CD4-positive, alpha-beta memory T cell (primary cell): ENCODE data around the gene DDX49. TPM values are rescaled to one million over a fixed set of nuclear protein-coding genes. Genes with fewer than 3 reads are reported as not detected.

Source experiments
- CTCF ChIA-PET: fragments of 350-600 bp; sonication (Branson Sonifier 250); formaldehyde crosslinking; loops from one replicate; lab custom pipeline; 2021; ENCODE audit warnings: inconsistent platforms; ENCODE audit not compliant: partially characterized antibody; lab: Charles Lee
- POLR2A ChIA-PET: fragments of 350-600 bp; sonication (Branson Sonifier 250); formaldehyde crosslinking; loops from one replicate; lab custom pipeline; 2021; ENCODE audit not compliant: partially characterized antibody; lab: Charles Lee
- DNase-seq, 5 donors: peaks; one replicate each; pipeline versions ENCODE4 v3.0.0 to v3.0.0-alpha.2; 2020 to 2022; ENCODE audit warnings: mixed read lengths in 1 of 5
- H3K27ac ChIP-seq: one replicate; pipeline ENCODE4 v1.7.0; 2013; ENCODE audit warnings: low read depth, low read length
- H3K27me3 ChIP-seq: 2 replicates; pipeline ENCODE4 v1.7.0; 2013; ENCODE audit warnings: mild to moderate bottlenecking, low read length, moderate library complexity; ENCODE audit not compliant: insufficient read depth
- H3K36me3 ChIP-seq: 2 replicates; pipeline ENCODE4 v1.7.0; 2013; ENCODE audit warnings: mild to moderate bottlenecking, low read length, moderate library complexity; ENCODE audit not compliant: insufficient read depth
- H3K4me1 ChIP-seq: 2 replicates; pipeline ENCODE4 v1.7.0; 2013; ENCODE audit warnings: mild to moderate bottlenecking, low read length, moderate library complexity; ENCODE audit not compliant: insufficient read depth
- H3K4me3 ChIP-seq, 2 donors: one replicate each; pipeline ENCODE4 v1.7.0; 2013; ENCODE audit warnings: low read length in 2 of 2, mild to moderate bottlenecking in 1 of 2
- H3K9me3 ChIP-seq, 2 donors: one replicate each; pipeline ENCODE4 v1.7.0; 2013; ENCODE audit warnings: low read length in 2 of 2, control low read depth in 1 of 2; ENCODE audit not compliant: control insufficient read depth in 1 of 2
- H3K27ac Mint-ChIP-seq, 7 donors: one replicate each; pipeline ENCODE4 v1.8.0; 2020 to 2021; ENCODE audit warnings: mixed read lengths in 7 of 7, mild to moderate bottlenecking in 6 of 7, inconsistent platforms in 3 of 7, moderate library complexity in 3 of 7
- H3K27me3 Mint-ChIP-seq, 2 donors: one replicate each; pipeline ENCODE4 v1.8.0; 2020 to 2021; ENCODE audit warnings: mixed read lengths in 2 of 2
- H3K36me3 Mint-ChIP-seq, 2 donors: one replicate each; pipeline ENCODE4 v1.8.0; 2020 to 2021; ENCODE audit warnings: mixed read lengths in 2 of 2, inconsistent platforms in 1 of 2, mild to moderate bottlenecking in 1 of 2
- H3K4me1 Mint-ChIP-seq, 4 donors: one replicate each; pipeline ENCODE4 v1.8.0; 2020 to 2021; ENCODE audit warnings: mixed read lengths in 4 of 4, mild to moderate bottlenecking in 1 of 4
- H3K4me3 Mint-ChIP-seq, 8 donors: one replicate each; pipeline ENCODE4 v1.8.0; 2020 to 2021; ENCODE audit warnings: mixed read lengths in 8 of 8, mild to moderate bottlenecking in 7 of 8, moderate library complexity in 6 of 8, inconsistent platforms in 3 of 8
- H3K9me3 Mint-ChIP-seq, 8 donors: one replicate each; pipeline ENCODE4 v1.8.0; 2020 to 2021; ENCODE audit warnings: mixed read lengths in 8 of 8, mild to moderate bottlenecking in 5 of 8, inconsistent platforms in 3 of 8, moderate library complexity in 1 of 8
- intact Hi-C: fragments of 100-400 bp; cut with micrococcal nuclease; formaldehyde crosslinking; loops from one replicate; pipeline ENCODE4 v1.15.1; 2023
- polyA plus RNA-seq, 2 donors: library from polyadenylated mRNA; unstranded; fragments of 300-500 nt; fragmentation: Illumina TruSeq; gene quantifications; one replicate each; pipeline ENCODE4 v1.2.3, GENCODE V29; 2021
- total RNA-seq, 2 experiments: library from RNA; stranded (reverse); gene quantifications; one replicate each; pipeline ENCODE4 v1.2.3, GENCODE V29; 2021

Gene DDX49
- total and polyA plus RNA-seq, 4 experiments from 2014 or later: 20.7 to 43.6 (median 36.5) TPM

- H3K4me1 ChIP-seq: no peaks in the 10 kb centered on the region
- DNase-seq: peak in 1 of 5 donors; percentile 26
- Mint-ChIP-seq H3K4me1 (no peaks in the 10 kb centered on the region), H3K36me3 (no peaks in the 10 kb centered on the region), H3K4me3 (no peak overlapping the region), H3K27me3 (no peaks in the 10 kb centered on the region), H3K9me3 (peaks cover 0 to 6% (median 0%) of the 10 kb centered on the region in 8 donors), H3K27ac (peak overlapping the region in 1 of 7 donors; percentile 24)
- H3K36me3 ChIP-seq: no peaks in the 10 kb centered on the region
- no peak overlapping the region for H3K27ac ChIP-seq
- H3K9me3 ChIP-seq: no peaks in the 10 kb centered on the region
- POLR2A ChIA-PET: no interaction called here
- H3K27me3 ChIP-seq: no peaks in the 10 kb centered on the region
- H3K4me3 ChIP-seq: no peak overlapping the region
- CTCF ChIA-PET: interaction anchor here (0.5 to 2.7 kb wide), 2 partner anchors 12 to 14 kb away, joined by 4 to 14 read pairs; no protein-coding TSS in a partner anchor
- intact Hi-C loops: no loop called here
Measured at GRCh38 chr19:18878058-18878797, 41.3 kb upstream of the DDX49 start.

GRCh38 chr19:18878858-18879578, 40.5 kb upstream of the DDX49 start:
- ChIA-PET CTCF (interaction anchor here (0.5 to 2.2 kb wide), 2 partner anchors 13 to 628 kb away, joined by 3 to 5 read pairs; no protein-coding TSS in a partner anchor), POLR2A (no interaction called here)
- H3K27me3 ChIP-seq: no peaks in the 10 kb centered on the region
- H3K36me3 ChIP-seq: no peaks in the 10 kb centered on the region
- no peaks in the 10 kb centered on the region for H3K36me3 Mint-ChIP-seq
- no peaks in the 10 kb centered on the region for H3K4me1 Mint-ChIP-seq
- intact Hi-C loops: no loop called here
- H3K27me3 Mint-ChIP-seq: no peaks in the 10 kb centered on the region
- H3K4me3 Mint-ChIP-seq: no peak overlapping the region
- H3K4me1 ChIP-seq: no peaks in the 10 kb centered on the region
- no peak overlapping the region for H3K4me3 ChIP-seq
- peak in 1 of 5 donors; percentile 32 for DNase-seq
- peaks cover 0 to 6% (median 0%) of the 10 kb centered on the region in 8 donors for H3K9me3 Mint-ChIP-seq
- no peak overlapping the region for H3K27ac ChIP-seq
- H3K27ac Mint-ChIP-seq: no peak overlapping the region
- no peaks in the 10 kb centered on the region for H3K9me3 ChIP-seq

GRCh38 chr19:18879579-18880373, 39.7 kb upstream of the DDX49 start:
- peak in 2 of 5 donors; percentile 15 to 61 for DNase-seq
- no peak overlapping the region for H3K4me3 Mint-ChIP-seq
- ChIA-PET POLR2A (no interaction called here), CTCF (interaction anchor here (0.5 to 2.2 kb wide), 2 partner anchors 14 to 629 kb away, joined by 3 to 5 read pairs; no protein-coding TSS in a partner anchor)
- no peaks in the 10 kb centered on the region for H3K4me1 ChIP-seq
- no peak overlapping the region for H3K4me3 ChIP-seq
- no peaks in the 10 kb centered on the region for H3K36me3 ChIP-seq
- H3K27ac ChIP-seq: no peak overlapping the region
- H3K27ac Mint-ChIP-seq: no peak overlapping the region
- no peaks in the 10 kb centered on the region for H3K27me3 Mint-ChIP-seq
- H3K36me3 Mint-ChIP-seq: no peaks in the 10 kb centered on the region
- H3K9me3 ChIP-seq: no peaks in the 10 kb centered on the region
- H3K4me1 Mint-ChIP-seq: no peaks in the 10 kb centered on the region
- H3K9me3 Mint-ChIP-seq: peaks cover 0 to 6% (median 0%) of the 10 kb centered on the region in 8 donors
- intact Hi-C loops: no loop called here
- no peaks in the 10 kb centered on the region for H3K27me3 ChIP-seq

GRCh38 chr19:18881491-18881890, 38.0 kb upstream of the DDX49 start:
- no peak overlapping the region for H3K4me3 ChIP-seq
- H3K27me3 ChIP-seq: no peaks in the 10 kb centered on the region
- no peak overlapping the region for H3K27ac Mint-ChIP-seq
- H3K4me3 Mint-ChIP-seq: no peak overlapping the region
- peaks cover 0 to 5% (median 0%) of the 10 kb centered on the region in 8 donors for H3K9me3 Mint-ChIP-seq
- no peaks in the 10 kb centered on the region for H3K4me1 ChIP-seq
- no peaks in the 10 kb centered on the region for H3K36me3 Mint-ChIP-seq
- no peaks in the 10 kb centered on the region for H3K9me3 ChIP-seq
- ChIA-PET POLR2A (no interaction called here), CTCF (interaction anchor here (2.2 kb wide), 1 partner anchor 15 kb away, joined by 5 read pairs; no protein-coding TSS in a partner anchor)
- intact Hi-C loops: no loop called here
- DNase-seq: peak in 1 of 5 donors; percentile 29
- H3K27ac ChIP-seq: no peak overlapping the region
- H3K4me1 Mint-ChIP-seq: no peaks in the 10 kb centered on the region
- no peaks in the 10 kb centered on the region for H3K27me3 Mint-ChIP-seq
- H3K36me3 ChIP-seq: no peaks in the 10 kb centered on the region

GRCh38 chr19:18883526-18884304, 35.8 kb upstream of the DDX49 start:
- Mint-ChIP-seq H3K27ac (peak overlapping the region in 1 of 7 donors; percentile 76), H3K4me1 (no peaks in the 10 kb centered on the region), H3K36me3 (no peaks in the 10 kb centered on the region), H3K27me3 (peaks cover 3 to 5% of the 10 kb centered on the region in 2 donors), H3K9me3 (peaks cover 0 to 3% (median 0%) of the 10 kb centered on the region in 8 donors), H3K4me3 (no peak overlapping the region)
- CTCF ChIA-PET: interaction anchor here (0.7 kb wide), 1 partner anchor 40 kb away, joined by 3 read pairs; no protein-coding TSS in a partner anchor
- POLR2A ChIA-PET: no interaction called here
- DNase-seq: peak in 1 of 5 donors; percentile 21
- Histone ChIP-seq H3K27ac (no peak overlapping the region), H3K4me3 (no peak overlapping the region), H3K36me3 (no peaks in the 10 kb centered on the region), H3K4me1 (no peaks in the 10 kb centered on the region), H3K27me3 (no peaks in the 10 kb centered on the region), H3K9me3 (no peaks in the 10 kb centered on the region)
- intact Hi-C loops: no loop called here

- H3K27ac Mint-ChIP-seq: peak overlapping the region in 2 of 7 donors; percentile 15 to 17
- no peaks in the 10 kb centered on the region for H3K27me3 ChIP-seq
- no peaks in the 10 kb centered on the region for H3K4me1 Mint-ChIP-seq
- intact Hi-C loops: no loop called here
- no peaks in the 10 kb centered on the region for H3K36me3 ChIP-seq
- H3K4me3 Mint-ChIP-seq: no peak overlapping the region
- peaks cover 5% of the 10 kb centered on the region in 2 donors for H3K27me3 Mint-ChIP-seq
- H3K4me3 ChIP-seq: no peak overlapping the region
- ChIA-PET CTCF (no interaction called here), POLR2A (no interaction called here)
- H3K36me3 Mint-ChIP-seq: no peaks in the 10 kb centered on the region
- no peaks in the 10 kb centered on the region for H3K9me3 ChIP-seq
- H3K27ac ChIP-seq: no peak overlapping the region
- peaks cover 0 to 3% (median 0%) of the 10 kb centered on the region in 8 donors for H3K9me3 Mint-ChIP-seq
- H3K4me1 ChIP-seq: no peaks in the 10 kb centered on the region
- no peak for DNase-seq
Measured at GRCh38 chr19:18886972-18887371, 32.5 kb upstream of the DDX49 start.
